Upper lobe of right lung (tissue), 1 donor: ENCODE results near the gene CUX1. TPM values are rescaled to one million over a fixed set of nuclear protein-coding genes. Genes with fewer than 3 reads are reported as not detected.

Source experiments
- ATAC-seq: fragments of 200-7000 bp; cut with Tn5 transposase; one replicate; pipeline ENCODE4 v1.9.1; 2020; ENCODE audit warnings: mild to moderate bottlenecking, moderate library complexity
- DNase-seq: peaks from one replicate; pipeline ENCODE4 v3.0.0-alpha.2; 2020
- H3K27ac ChIP-seq: fragments of 200-600 bp; one replicate; pipeline ENCODE4 v1.8.0; 2022
- H3K27me3 ChIP-seq: fragments of 200-600 bp; one replicate; pipeline ENCODE4 v1.8.0; 2022; ENCODE audit warnings: mild to moderate bottlenecking
- H3K36me3 ChIP-seq: fragments of 200-600 bp; one replicate; pipeline ENCODE4 v1.8.0; 2022
- H3K4me1 ChIP-seq: fragments of 200-600 bp; one replicate; pipeline ENCODE4 v1.8.0; 2022
- H3K4me3 ChIP-seq: fragments of 200-600 bp; one replicate; pipeline ENCODE4 v1.8.0; 2022; ENCODE audit warnings: mild to moderate bottlenecking
- H3K9me3 ChIP-seq: fragments of 200-600 bp; one replicate; pipeline ENCODE4 v1.8.0; 2022
- intact Hi-C: fragments of 100-400 bp; cut with DNase I; formaldehyde crosslinking; loops from one replicate; pipeline ENCODE4 v1.11.0; 2022
- total RNA-seq: library from RNA; stranded (reverse); fragmentation: NEBNext Ultra II Directional; extraction: Animal tissue kit (Norgen Biotek cat#: 25700); gene quantifications from one replicate; pipeline ENCODE4 v1.2.1, GENCODE V29; 2021
- TF ChIP-seq, protein P1 (sequence below): fragments of 200-600 bp; IDR thresholded peaks from one replicate; pipeline ENCODE4 v1.8.0; 2022; ENCODE audit warnings: antibody characterized with exemption
- donor health status: DM: no; HTN: yes; CAD: no; lungs with severe emphysema.

The CUX1 gene
- total RNA-seq, 1 donor from 2014 or later, result 132 TPM

DNA sequence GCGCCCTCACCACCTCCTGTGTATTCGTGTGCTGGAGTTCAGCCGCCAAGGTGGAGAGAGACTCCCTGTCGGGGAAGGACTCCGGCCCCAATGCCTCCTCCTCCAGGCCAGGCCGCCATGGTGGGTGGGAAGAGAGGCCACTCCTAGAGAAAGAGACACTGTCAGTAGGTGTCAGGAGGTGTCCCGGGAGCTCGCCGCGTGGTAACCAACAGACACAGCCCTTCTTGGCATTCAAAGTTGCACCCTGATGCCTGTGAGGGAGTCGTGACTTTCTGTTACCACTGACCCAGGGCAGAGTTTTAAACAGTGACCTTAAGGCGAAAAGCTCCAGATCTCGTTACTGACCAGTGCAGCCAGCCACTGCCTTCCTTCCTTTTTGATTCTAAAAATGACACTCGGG, 155.2 kb downstream of the CUX1 start:
- H3K27ac ChIP-seq, result no peak overlapping the region
- H3K36me3 ChIP-seq, result no peaks in the 10 kb centered on the region
- no peaks in the 10 kb centered on the region for H3K27me3 ChIP-seq
- H3K4me1 ChIP-seq, result no peaks in the 10 kb centered on the region
- no peak for DNase-seq
- H3K9me3 ChIP-seq, result no peaks in the 10 kb centered on the region
- intact Hi-C loops, result no loop called here
- TF ChIP-seq, protein P1, sequence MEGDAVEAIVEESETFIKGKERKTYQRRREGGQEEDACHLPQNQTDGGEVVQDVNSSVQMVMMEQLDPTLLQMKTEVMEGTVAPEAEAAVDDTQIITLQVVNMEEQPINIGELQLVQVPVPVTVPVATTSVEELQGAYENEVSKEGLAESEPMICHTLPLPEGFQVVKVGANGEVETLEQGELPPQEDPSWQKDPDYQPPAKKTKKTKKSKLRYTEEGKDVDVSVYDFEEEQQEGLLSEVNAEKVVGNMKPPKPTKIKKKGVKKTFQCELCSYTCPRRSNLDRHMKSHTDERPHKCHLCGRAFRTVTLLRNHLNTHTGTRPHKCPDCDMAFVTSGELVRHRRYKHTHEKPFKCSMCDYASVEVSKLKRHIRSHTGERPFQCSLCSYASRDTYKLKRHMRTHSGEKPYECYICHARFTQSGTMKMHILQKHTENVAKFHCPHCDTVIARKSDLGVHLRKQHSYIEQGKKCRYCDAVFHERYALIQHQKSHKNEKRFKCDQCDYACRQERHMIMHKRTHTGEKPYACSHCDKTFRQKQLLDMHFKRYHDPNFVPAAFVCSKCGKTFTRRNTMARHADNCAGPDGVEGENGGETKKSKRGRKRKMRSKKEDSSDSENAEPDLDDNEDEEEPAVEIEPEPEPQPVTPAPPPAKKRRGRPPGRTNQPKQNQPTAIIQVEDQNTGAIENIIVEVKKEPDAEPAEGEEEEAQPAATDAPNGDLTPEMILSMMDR, result no peak
- ATAC-seq, result no peak
- H3K4me3 ChIP-seq, result no peak overlapping the region

- DNase-seq (no peak), ATAC-seq (no peak)
- H3K4me3 ChIP-seq, result no peak overlapping the region
- no peaks in the 10 kb centered on the region for H3K9me3 ChIP-seq
- intact Hi-C loops, result no loop called here
- H3K4me1 ChIP-seq, result no peaks in the 10 kb centered on the region
- no peak overlapping the region for H3K27ac ChIP-seq
- TF ChIP-seq, protein P1, result no peak
- no peaks in the 10 kb centered on the region for H3K36me3 ChIP-seq
- H3K27me3 ChIP-seq, result no peaks in the 10 kb centered on the region
These were observed 155.7 kb downstream of the CUX1 start for GRCh38 chr7:101973130-101973529.

- no peaks in the 10 kb centered on the region for H3K4me1 ChIP-seq
- no peak overlapping the region for H3K4me3 ChIP-seq
- DNase-seq, result no peak
- ATAC-seq, result no peak
- no peak overlapping the region for H3K27ac ChIP-seq
- intact Hi-C loops, result no loop called here
- TF ChIP-seq, protein P1, result no peak
- no peaks in the 10 kb centered on the region for H3K27me3 ChIP-seq
- H3K36me3 ChIP-seq, result no peaks in the 10 kb centered on the region
- H3K9me3 ChIP-seq, result no peaks in the 10 kb centered on the region
These were observed 157.0 kb downstream of the CUX1 start for GRCh38 chr7:101974393-101974792.

DNA sequence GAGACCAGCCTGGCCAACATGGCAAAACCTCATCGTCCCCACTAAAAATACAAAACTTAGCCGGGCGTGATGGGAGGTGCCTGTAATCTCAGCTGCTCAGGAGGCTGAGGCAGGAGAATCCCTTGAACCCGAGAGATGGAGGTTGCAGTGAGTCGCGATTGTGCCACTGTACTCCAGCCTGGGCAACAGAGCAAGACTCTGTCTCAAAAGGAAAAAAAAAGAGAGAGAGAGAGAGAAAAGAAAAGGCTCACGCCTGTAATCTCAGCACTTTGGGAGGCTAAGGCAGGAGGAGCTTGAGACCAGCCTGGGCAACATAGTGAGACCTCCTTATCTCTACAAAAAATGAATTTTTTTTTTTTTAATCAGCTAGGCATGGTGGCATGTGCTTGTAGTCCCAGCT, 157.6 kb downstream of the CUX1 start:
- Histone ChIP-seq H3K4me3 (no peak overlapping the region), H3K4me1 (no peaks in the 10 kb centered on the region), H3K27ac (no peak overlapping the region), H3K9me3 (no peaks in the 10 kb centered on the region), H3K36me3 (no peaks in the 10 kb centered on the region), H3K27me3 (no peaks in the 10 kb centered on the region)
- intact Hi-C loops, result no loop called here
- ATAC-seq, result no peak
- TF ChIP-seq, protein P1, result no peak
- DNase-seq, result no peak

DNA sequence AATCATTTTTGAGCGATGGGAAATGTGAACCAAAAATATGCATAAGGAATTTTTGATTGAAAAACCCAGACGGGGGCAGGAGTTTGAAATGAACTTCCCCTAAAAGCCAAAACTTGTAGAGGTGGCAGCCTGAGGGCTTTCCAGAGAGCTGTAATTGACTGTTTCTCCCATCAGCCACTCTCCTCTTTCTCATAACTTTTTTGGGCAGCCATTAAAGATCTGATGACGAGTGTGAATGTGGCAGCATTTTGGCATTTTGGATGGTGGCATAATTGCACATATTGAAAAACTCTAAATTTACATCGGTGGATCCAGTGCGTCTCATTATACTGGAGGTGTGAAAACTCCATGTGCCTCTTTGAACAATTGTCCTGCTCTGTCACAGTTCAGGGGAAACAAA, 159.0 kb downstream of the CUX1 start:
- ATAC-seq (no peak), DNase-seq (no peak)
- TF ChIP-seq, protein P1, result no peak
- H3K27ac ChIP-seq, result no peak overlapping the region
- H3K9me3 ChIP-seq, result no peaks in the 10 kb centered on the region
- H3K36me3 ChIP-seq, result no peaks in the 10 kb centered on the region
- no peak overlapping the region for H3K4me3 ChIP-seq
- H3K4me1 ChIP-seq, result no peaks in the 10 kb centered on the region
- H3K27me3 ChIP-seq, result no peaks in the 10 kb centered on the region
- intact Hi-C loops, result no loop called here

- intact Hi-C loops, result no loop called here
- Histone ChIP-seq H3K27me3 (no peaks in the 10 kb centered on the region), H3K4me3 (no peak overlapping the region), H3K4me1 (no peaks in the 10 kb centered on the region), H3K9me3 (no peaks in the 10 kb centered on the region), H3K27ac (no peak overlapping the region), H3K36me3 (no peaks in the 10 kb centered on the region)
- no peak for ATAC-seq
- DNase-seq, result no peak
- TF ChIP-seq, protein P1, result no peak
These were observed 159.8 kb downstream of the CUX1 start for GRCh38 chr7:101977249-101977648.
